Mesendoderm (in vitro differentiated cells): ENCODE measurements around the gene FAM181A.

Experiments
- DNase-seq: peaks from one replicate; pipeline ENCODE4 v3.0.0; 2013
- H2AK5ac ChIP-seq: 2 replicates; pipeline ENCODE4 v1.6.1; 2013; ENCODE audit warnings: low read length, inconsistent platforms
- H2BK120ac ChIP-seq: 2 replicates; pipeline ENCODE4 v1.6.1; 2013; ENCODE audit warnings: low read depth, mild to moderate bottlenecking, low read length, moderate library complexity, mixed read lengths
- H2BK15ac ChIP-seq: replicated peaks from 2 replicates; pipeline ENCODE4 v1.6.1; 2013; ENCODE audit warnings: low read depth, mild to moderate bottlenecking, moderate library complexity
- H2BK5ac ChIP-seq: 2 replicates; pipeline ENCODE4 v1.6.1; 2013; ENCODE audit warnings: low read length, inconsistent platforms
- H3K18ac ChIP-seq: 2 replicates; pipeline ENCODE4 v1.6.1; 2013; ENCODE audit warnings: mild to moderate bottlenecking, low read length, mixed read lengths
- H3K23ac ChIP-seq: one replicate; pipeline ENCODE4 v1.6.1; 2013; ENCODE audit warnings: low read length
- H3K27ac ChIP-seq: 2 replicates; pipeline ENCODE4 v1.5.1; 2013; ENCODE audit warnings: low read depth, mild to moderate bottlenecking, inconsistent platforms, low read length, moderate library complexity
- H3K27me3 ChIP-seq: 2 replicates; pipeline ENCODE4 v1.6.1; 2013; ENCODE audit warnings: low read length, control low read depth, mild to moderate bottlenecking, inconsistent platforms; ENCODE audit not compliant: insufficient read depth, poor library complexity
- H3K36me3 ChIP-seq: 2 replicates; pipeline ENCODE4 v1.6.1; 2013; ENCODE audit warnings: low read length, inconsistent platforms; ENCODE audit not compliant: control insufficient read depth, insufficient read depth
- H3K4ac ChIP-seq: one replicate; pipeline ENCODE4 v1.6.1; 2013; ENCODE audit warnings: low read depth, mild to moderate bottlenecking, low read length, moderate library complexity
- H3K4me1 ChIP-seq: 2 replicates; pipeline ENCODE4 v1.6.1; 2013; ENCODE audit warnings: low read depth, low read length, inconsistent platforms; ENCODE audit not compliant: control insufficient read depth
- H3K4me2 ChIP-seq: 2 replicates; pipeline ENCODE4 v1.6.1; 2013; ENCODE audit warnings: low read length
- H3K4me3 ChIP-seq: 2 replicates; pipeline ENCODE4 v1.5.1; 2013; ENCODE audit warnings: mild to moderate bottlenecking, low read length
- H3K56ac ChIP-seq: one replicate; pipeline ENCODE4 v1.6.1; 2013; ENCODE audit warnings: low read length
- H3K79me1 ChIP-seq: 2 replicates; pipeline ENCODE4 v1.6.1; 2013; ENCODE audit warnings: low read length, inconsistent platforms
- H3K79me2 ChIP-seq: 2 replicates; pipeline ENCODE4 v1.6.1; 2013; ENCODE audit warnings: mild to moderate bottlenecking, low read length; ENCODE audit not compliant: control insufficient read depth, insufficient read depth
- H3K9ac ChIP-seq: 2 replicates; pipeline ENCODE4 v1.6.1; 2013; ENCODE audit warnings: low read length, inconsistent platforms
- H4K5ac ChIP-seq: one replicate; pipeline ENCODE4 v1.6.1; 2013; ENCODE audit warnings: low read length
- H4K8ac ChIP-seq: one replicate; pipeline ENCODE4 v1.6.1; 2013; ENCODE audit warnings: low read depth, mild to moderate bottlenecking, control low read depth, low read length, moderate library complexity
- WGBS: extraction: QIAGEN DNeasy Blood & Tissue Kit; methylation state at CpG from one replicate; pipeline ENCODE4 v1.1.7; 2013; ENCODE audit warnings: low lambda C conversion rate, missing lambda C conversion rate; ENCODE audit not compliant: insufficient coverage; ENCODE audit errors: extremely low coverage; 5-methylcytosine and 5-hydroxymethylcytosine counted together

The FAM181A gene

GRCh38 chr14:93964820-93965286 is 37.7 kb downstream of the FAM181A start:
- Histone ChIP-seq H3K4me2 (no peak overlapping the region), H2AK5ac (no peak overlapping the region), H3K4me3 (no peak overlapping the region), H3K23ac (no peak overlapping the region), H3K9ac (no peak overlapping the region), H3K56ac (no peak overlapping the region), H2BK120ac (no peak overlapping the region), H3K27me3 (no peaks in the 10 kb centered on the region), H3K27ac (no peak overlapping the region), H2BK15ac (no peak overlapping the region), H4K5ac (no peak overlapping the region), H3K79me1 (no peaks in the 10 kb centered on the region), H3K36me3 (no peaks in the 10 kb centered on the region), H3K79me2 (no peaks in the 10 kb centered on the region), H3K4me1 (no peaks in the 10 kb centered on the region), H2BK5ac (no peak overlapping the region), H4K8ac (no peak overlapping the region), H3K4ac (no peak overlapping the region), H3K18ac (no peak overlapping the region)
- 100% methylated on average over 2 of the region's 3 CpGs for WGBS
- no peak for DNase-seq

- Histone ChIP-seq H3K79me2 (no peaks in the 10 kb centered on the region), H2BK120ac (no peak overlapping the region), H3K79me1 (no peaks in the 10 kb centered on the region), H3K4me3 (no peak overlapping the region), H3K27me3 (no peaks in the 10 kb centered on the region), H4K5ac (no peak overlapping the region), H2BK5ac (no peak overlapping the region), H3K23ac (no peak overlapping the region), H3K56ac (no peak overlapping the region), H3K27ac (no peak overlapping the region), H2BK15ac (no peak overlapping the region), H2AK5ac (no peak overlapping the region), H3K4me1 (no peaks in the 10 kb centered on the region), H4K8ac (no peak overlapping the region), H3K4ac (no peak overlapping the region), H3K9ac (no peak overlapping the region), H3K18ac (no peak overlapping the region), H3K36me3 (no peaks in the 10 kb centered on the region), H3K4me2 (no peak overlapping the region)
- WGBS: no CpG with 5 or more reads among the region's 3 CpGs
- DNase-seq: no peak
Observed at GRCh38 chr14:93965287-93965821, 38.2 kb downstream of the FAM181A start.

GRCh38 chr14:93965946-93966474 is 38.9 kb downstream of the FAM181A start:
- Histone ChIP-seq H3K4me3 (no peak overlapping the region), H2BK120ac (no peak overlapping the region), H3K4me1 (no peaks in the 10 kb centered on the region), H4K8ac (no peak overlapping the region), H3K79me1 (no peaks in the 10 kb centered on the region), H3K56ac (no peak overlapping the region), H2BK5ac (no peak overlapping the region), H3K18ac (no peak overlapping the region), H3K4ac (no peak overlapping the region), H2AK5ac (no peak overlapping the region), H3K4me2 (no peak overlapping the region), H3K27ac (no peak overlapping the region), H3K79me2 (no peaks in the 10 kb centered on the region), H3K23ac (no peak overlapping the region), H3K9ac (no peak overlapping the region), H4K5ac (no peak overlapping the region), H3K27me3 (no peaks in the 10 kb centered on the region), H2BK15ac (no peak overlapping the region), H3K36me3 (no peaks in the 10 kb centered on the region)
- no peak for DNase-seq
- no CpG with 5 or more reads among the region's 3 CpGs for WGBS

- Histone ChIP-seq H2BK5ac (no peak overlapping the region), H3K27me3 (no peaks in the 10 kb centered on the region), H2AK5ac (no peak overlapping the region), H3K4ac (no peak overlapping the region), H3K79me1 (no peaks in the 10 kb centered on the region), H3K4me2 (no peak overlapping the region), H3K36me3 (no peaks in the 10 kb centered on the region), H3K4me1 (no peaks in the 10 kb centered on the region), H4K8ac (no peak overlapping the region), H3K23ac (no peak overlapping the region), H3K79me2 (no peaks in the 10 kb centered on the region), H3K4me3 (no peak overlapping the region), H3K56ac (no peak overlapping the region), H2BK15ac (no peak overlapping the region), H3K9ac (no peak overlapping the region), H2BK120ac (no peak overlapping the region), H4K5ac (no peak overlapping the region), H3K18ac (no peak overlapping the region), H3K27ac (no peak overlapping the region)
- no CpG with 5 or more reads among the region's 10 CpGs for WGBS
- no peak for DNase-seq
Observed at GRCh38 chr14:93967637-93968250, 40.6 kb downstream of the FAM181A start.

- Histone ChIP-seq H3K79me2 (no peaks in the 10 kb centered on the region), H4K8ac (no peak overlapping the region), H2AK5ac (no peak overlapping the region), H2BK120ac (no peak overlapping the region), H3K36me3 (no peaks in the 10 kb centered on the region), H2BK15ac (no peak overlapping the region), H3K4me2 (no peak overlapping the region), H3K4me1 (no peaks in the 10 kb centered on the region), H3K23ac (no peak overlapping the region), H2BK5ac (no peak overlapping the region), H3K79me1 (no peaks in the 10 kb centered on the region), H3K4me3 (no peak overlapping the region), H4K5ac (no peak overlapping the region), H3K9ac (no peak overlapping the region), H3K4ac (no peak overlapping the region), H3K56ac (no peak overlapping the region), H3K18ac (no peak overlapping the region), H3K27ac (no peak overlapping the region), H3K27me3 (no peaks in the 10 kb centered on the region)
- no peak for DNase-seq
- WGBS: no CpG with 5 or more reads among the region's 12 CpGs
Observed at GRCh38 chr14:93969082-93969828, 42.1 kb downstream of the FAM181A start.
